ENCODE results near the gene PTGFRN. TPM values are rescaled to one million over a fixed set of nuclear protein-coding genes. Genes with fewer than 3 reads are reported as not detected.

PTGFRN gene
- polyA plus RNA-seq, 3 donors, result 52.8 to 56.7 (median 56.4) TPM

DNA sequence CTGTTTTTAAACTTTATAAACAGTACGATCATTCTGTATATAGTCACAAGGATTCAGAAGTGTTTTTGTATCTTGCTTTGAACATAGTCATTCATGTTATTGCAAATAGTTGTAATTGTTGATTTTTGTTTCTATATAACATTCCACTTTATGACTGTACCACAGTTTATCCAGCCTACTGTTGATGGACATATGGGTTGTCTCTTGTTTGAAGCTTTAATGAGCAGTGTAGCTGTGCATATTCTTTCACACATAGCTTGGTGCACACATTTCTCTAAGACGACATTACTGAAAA is 98.0 kb downstream of the PTGFRN start:
- DNase-seq (ENCODE audit: extremely low read depth in 1 of 11, low read depth in 9 of 11, low spot score in 4 of 11), result no peak

GRCh38 chr1:117008656-117009055 is 98.9 kb downstream of the PTGFRN start:
- DNase-seq (ENCODE audit: extremely low read depth in 1 of 11, low read depth in 9 of 11, low spot score in 4 of 11), result no peak

- no peak for DNase-seq (ENCODE audit: extremely low read depth in 1 of 11, low read depth in 9 of 11, low spot score in 4 of 11)
Observed at GRCh38 chr1:117009132-117009531, 99.4 kb downstream of the PTGFRN start.

GRCh38 chr1:117010310-117010969 is 100.7 kb downstream of the PTGFRN start:
- DNase-seq (ENCODE audit: extremely low read depth in 1 of 11, low read depth in 9 of 11, low spot score in 4 of 11), result no peak

DNA sequence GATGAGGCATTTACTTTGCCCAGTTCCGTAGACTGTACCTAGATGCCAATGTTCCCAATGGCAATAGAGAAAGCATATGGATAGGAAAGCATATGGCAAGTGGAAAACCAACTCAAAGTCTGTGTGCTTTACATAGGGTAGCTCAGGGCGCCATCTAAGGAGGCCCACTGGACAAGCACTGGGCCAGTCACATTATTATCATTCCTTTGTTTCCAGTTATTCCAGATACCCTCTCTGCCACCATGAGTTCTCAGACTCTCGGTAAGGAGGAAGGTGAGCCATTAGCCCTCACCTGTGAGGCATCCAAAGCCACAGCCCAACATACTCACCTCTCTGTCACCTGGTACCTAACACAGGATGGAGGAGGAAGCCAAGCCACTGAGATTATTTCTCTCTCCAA is 101.6 kb downstream of the PTGFRN start:
- DNase-seq (ENCODE audit: extremely low read depth in 1 of 11, low read depth in 9 of 11, low spot score in 4 of 11), result no peak

DNA sequence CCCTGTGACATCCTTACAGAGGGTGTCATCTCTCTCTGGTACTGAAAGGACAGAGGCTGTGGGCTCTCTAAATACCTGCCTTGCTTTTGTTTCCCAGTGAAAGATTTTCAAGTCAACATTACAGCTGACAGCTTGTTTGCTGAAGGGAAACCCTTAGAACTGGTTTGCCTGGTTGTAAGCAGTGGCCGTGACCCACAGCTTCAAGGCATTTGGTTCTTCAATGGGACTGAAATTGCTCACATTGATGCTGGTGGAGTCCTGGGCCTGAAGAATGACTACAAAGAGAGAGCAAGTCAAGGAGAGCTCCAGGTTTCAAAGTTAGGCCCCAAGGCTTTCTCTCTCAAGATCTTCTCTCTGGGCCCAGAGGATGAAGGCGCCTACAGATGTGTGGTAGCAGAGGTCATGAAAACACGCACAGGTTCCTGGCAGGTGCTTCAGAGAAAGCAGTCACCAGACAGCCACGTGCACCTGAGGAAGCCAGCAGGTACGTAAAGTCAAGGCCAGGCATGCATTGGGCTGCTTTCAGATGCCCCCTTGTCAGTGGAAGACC is 103.7 kb downstream of the PTGFRN start:
- DNase-seq (ENCODE audit: extremely low read depth in 1 of 11, low read depth in 9 of 11, low spot score in 4 of 11), result peak in 10 of 11 donors; percentile 10 to 60 (median 24)

GRCh38 chr1:117014209-117014608 is 104.5 kb downstream of the PTGFRN start:
- DNase-seq (ENCODE audit: extremely low read depth in 1 of 11, low read depth in 9 of 11, low spot score in 4 of 11), result no peak

DNA sequence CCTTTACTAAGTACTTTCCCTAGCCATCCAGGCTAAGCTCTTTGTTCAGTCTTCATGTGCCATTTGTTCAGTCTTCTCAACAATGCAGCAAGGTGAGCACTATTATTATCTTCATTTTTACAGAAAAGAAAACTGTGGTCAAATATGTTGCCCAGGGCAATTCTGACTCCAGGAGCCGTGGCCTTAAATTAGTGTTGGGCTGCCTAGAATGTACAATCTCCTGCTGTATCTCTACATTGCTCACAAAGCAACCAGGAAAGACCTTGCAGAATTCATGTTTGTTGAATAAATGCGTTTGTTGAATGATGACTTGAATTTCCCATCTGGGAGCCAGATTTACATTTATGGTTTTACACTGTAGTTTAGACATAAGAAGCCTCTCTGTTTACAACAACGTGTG is 106.0 kb downstream of the PTGFRN start:
- DNase-seq (ENCODE audit: extremely low read depth in 1 of 11, low read depth in 9 of 11, low spot score in 4 of 11), result no peak

- no peak for DNase-seq (ENCODE audit: extremely low read depth in 1 of 11, low read depth in 9 of 11, low spot score in 4 of 11)
Observed at GRCh38 chr1:117017062-117017461, 107.3 kb downstream of the PTGFRN start.

DNA sequence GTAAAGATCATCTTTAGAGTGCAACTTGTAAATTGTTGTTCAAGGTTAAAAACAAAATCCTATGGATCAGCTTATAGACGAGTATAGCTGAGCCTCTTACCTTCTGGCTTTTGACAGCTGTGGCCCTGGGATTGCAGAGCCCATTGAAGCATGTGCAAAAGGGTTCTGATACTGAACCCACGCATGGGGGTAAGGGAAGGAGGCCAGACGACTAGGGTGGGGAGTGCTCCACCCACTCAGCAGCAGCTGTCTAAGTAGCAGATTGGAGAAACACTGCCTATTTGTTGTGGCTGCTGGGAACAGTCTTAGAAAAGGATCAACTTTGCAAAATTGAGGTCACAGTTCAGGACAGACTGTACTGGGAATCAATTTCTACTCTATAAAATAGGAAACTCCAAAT is 107.9 kb downstream of the PTGFRN start:
- no peak for DNase-seq (ENCODE audit: extremely low read depth in 1 of 11, low read depth in 9 of 11, low spot score in 4 of 11)

DNA sequence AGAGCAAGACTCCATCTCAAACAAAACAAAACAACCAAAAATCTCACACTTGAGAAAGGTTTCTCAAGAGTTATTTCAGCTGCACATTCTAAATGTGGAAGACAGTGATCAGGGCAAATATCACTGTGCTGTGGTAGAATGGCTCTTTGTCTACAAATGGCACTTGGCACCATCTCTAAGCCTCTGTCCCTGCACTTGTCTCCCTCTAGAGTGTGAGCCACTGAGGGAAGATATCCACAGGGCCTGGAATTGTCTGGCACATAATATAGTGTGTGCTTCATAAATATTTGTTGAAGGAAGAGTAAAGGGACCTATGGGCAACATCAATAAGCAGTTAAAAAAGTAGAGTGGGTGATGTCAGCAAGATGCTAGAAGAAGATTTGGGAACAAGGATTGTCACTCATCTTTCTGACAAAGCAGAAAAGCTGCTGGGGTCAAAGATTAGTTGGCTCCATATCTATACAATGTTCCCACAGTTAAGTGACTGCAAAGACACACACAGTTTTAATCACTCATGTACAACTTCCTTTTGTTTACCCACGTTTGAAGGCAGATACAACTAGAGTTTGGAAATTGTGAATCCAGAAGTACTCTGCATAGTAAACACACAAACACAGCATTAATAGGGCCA is 110.9 kb downstream of the PTGFRN start:
- DNase-seq (ENCODE audit: extremely low read depth in 1 of 11, low read depth in 9 of 11, low spot score in 4 of 11), result no peak

- DNase-seq (ENCODE audit: extremely low read depth in 1 of 11, low read depth in 9 of 11, low spot score in 4 of 11), result no peak
Observed at GRCh38 chr1:117022114-117022513, 112.4 kb downstream of the PTGFRN start.

DNA sequence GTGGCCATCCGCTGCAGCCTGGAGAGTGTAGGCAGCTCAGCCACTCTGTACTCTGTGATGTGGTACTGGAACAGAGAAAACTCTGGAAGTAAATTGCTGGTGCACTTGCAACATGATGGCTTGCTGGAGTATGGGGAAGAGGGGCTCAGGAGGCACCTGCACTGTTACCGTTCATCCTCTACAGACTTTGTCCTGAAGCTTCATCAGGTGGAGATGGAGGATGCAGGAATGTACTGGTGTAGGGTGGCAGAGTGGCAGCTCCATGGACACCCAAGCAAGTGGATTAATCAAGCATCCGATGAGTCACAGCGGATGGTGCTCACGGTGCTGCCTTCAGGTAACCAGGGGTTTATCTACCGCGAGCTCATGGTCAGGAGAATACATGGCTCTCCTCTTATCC is 115.9 kb downstream of the PTGFRN start:
- no peak for DNase-seq (ENCODE audit: extremely low read depth in 1 of 11, low read depth in 9 of 11, low spot score in 4 of 11)

DNA sequence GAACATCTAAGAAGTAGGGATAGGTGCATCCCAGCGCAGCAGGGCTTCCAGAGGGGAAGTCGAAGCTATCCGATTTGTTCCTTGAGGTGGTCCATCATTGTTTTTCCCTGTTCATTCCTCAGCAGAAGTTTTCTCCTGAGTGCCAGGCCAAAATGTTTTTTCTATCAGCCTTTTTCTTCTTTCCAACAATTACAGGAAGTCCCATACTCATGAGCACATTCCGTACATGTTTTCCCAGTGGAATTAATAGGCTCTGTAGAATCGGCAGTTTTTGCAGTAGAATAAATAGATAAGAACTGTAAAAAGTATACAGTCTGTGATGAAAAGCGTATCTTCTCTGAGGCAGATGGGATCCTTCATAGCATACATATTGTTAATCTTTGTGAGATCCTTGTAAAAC is 116.6 kb downstream of the PTGFRN start:
- no peak for DNase-seq (ENCODE audit: extremely low read depth in 1 of 11, low read depth in 9 of 11, low spot score in 4 of 11)

GRCh38 chr1:117029685-117030084 is 120.0 kb downstream of the PTGFRN start:
- no peak for DNase-seq (ENCODE audit: extremely low read depth in 1 of 11, low read depth in 9 of 11, low spot score in 4 of 11)

GRCh38 chr1:117030271-117030877 is 120.7 kb downstream of the PTGFRN start:
- DNase-seq (ENCODE audit: extremely low read depth in 1 of 11, low read depth in 9 of 11, low spot score in 4 of 11), result no peak

GRCh38 chr1:117032266-117032665 is 122.5 kb downstream of the PTGFRN start:
- DNase-seq (ENCODE audit: extremely low read depth in 1 of 11, low read depth in 9 of 11, low spot score in 4 of 11), result no peak

DNA sequence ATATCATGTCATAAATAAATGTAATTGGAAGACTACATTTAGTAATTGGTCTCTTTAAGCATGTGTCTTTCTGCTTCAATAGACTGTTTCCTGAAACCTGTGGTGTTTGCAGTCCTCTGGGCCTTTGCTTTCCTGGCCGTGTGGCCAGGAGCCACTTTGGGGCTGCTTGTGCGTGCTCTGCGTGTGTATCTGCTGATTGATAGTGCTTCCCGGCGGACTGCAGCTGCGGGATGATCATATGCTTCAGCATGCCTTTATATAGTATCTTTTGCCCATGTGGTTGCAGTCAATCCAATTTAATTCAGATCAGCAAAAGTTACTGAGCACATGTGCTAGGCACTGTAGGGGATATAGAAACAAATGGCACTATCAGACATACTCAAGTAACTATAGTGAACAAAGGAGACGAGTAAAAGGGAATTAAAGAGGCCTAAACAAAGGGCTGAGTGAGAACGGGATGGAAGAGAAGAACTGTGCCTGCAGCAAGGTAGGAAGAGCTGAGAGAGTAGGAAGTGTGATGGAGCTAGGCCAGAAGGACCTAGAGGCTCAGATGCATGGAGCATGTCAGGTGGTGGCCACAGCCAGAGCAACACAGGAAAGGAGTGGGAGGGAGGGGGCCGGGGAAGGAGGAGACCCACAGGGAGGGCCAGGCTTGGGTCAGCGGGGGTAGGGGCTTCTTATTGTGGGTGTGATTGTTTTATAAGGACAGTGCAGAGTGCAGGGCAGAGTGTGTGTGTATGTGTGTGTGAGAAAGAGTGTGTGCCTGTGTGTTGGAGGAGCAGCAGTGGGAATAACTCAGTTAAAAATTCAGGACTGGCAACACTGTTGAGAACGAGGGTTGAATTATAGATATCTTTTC is 123.2 kb downstream of the PTGFRN start:
- no peak for DNase-seq (ENCODE audit: extremely low read depth in 1 of 11, low read depth in 9 of 11, low spot score in 4 of 11)

DNA sequence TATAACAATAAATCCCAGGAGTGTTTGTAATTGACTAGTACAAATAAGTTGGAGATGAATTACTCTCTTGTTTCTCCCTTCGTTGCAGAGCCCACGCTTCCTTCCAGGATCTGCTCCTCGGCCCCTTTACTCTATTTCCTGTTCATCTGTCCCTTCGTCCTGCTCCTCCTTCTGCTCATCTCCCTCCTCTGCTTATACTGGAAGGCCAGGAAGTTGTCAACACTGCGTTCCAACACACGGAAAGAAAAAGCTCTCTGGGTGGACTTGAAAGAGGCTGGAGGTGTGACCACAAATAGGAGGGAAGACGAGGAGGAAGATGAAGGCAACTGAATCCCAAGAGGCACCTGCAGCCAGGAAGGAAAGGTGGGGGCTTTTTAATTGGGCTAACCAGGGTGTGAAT is 124.1 kb downstream of the PTGFRN start:
- no peak for DNase-seq (ENCODE audit: extremely low read depth in 1 of 11, low read depth in 9 of 11, low spot score in 4 of 11)

Measured in renal cortex interstitium (tissue), 11 donors.